HG03103 (cell line): ENCODE results near the gene FAM193A.

Source experiments
- ATAC-seq: cut with Tn5 transposase; IDR thresholded peaks from one replicate; pipeline ENCODE4 v1.9.1; 2021; ENCODE audit warnings: low read depth; ENCODE audit not compliant: unreplicated experiment

The FAM193A gene

GRCh38 chr4:2686379-2687265 is 150.2 kb downstream of the FAM193A start:
- ATAC-seq: no peak

GRCh38 chr4:2688281-2688680 is 151.8 kb downstream of the FAM193A start:
- no peak for ATAC-seq

GRCh38 chr4:2688697-2689096 is 152.2 kb downstream of the FAM193A start:
- no peak for ATAC-seq

GRCh38 chr4:2689114-2689513 is 152.7 kb downstream of the FAM193A start:
- no peak for ATAC-seq

DNA sequence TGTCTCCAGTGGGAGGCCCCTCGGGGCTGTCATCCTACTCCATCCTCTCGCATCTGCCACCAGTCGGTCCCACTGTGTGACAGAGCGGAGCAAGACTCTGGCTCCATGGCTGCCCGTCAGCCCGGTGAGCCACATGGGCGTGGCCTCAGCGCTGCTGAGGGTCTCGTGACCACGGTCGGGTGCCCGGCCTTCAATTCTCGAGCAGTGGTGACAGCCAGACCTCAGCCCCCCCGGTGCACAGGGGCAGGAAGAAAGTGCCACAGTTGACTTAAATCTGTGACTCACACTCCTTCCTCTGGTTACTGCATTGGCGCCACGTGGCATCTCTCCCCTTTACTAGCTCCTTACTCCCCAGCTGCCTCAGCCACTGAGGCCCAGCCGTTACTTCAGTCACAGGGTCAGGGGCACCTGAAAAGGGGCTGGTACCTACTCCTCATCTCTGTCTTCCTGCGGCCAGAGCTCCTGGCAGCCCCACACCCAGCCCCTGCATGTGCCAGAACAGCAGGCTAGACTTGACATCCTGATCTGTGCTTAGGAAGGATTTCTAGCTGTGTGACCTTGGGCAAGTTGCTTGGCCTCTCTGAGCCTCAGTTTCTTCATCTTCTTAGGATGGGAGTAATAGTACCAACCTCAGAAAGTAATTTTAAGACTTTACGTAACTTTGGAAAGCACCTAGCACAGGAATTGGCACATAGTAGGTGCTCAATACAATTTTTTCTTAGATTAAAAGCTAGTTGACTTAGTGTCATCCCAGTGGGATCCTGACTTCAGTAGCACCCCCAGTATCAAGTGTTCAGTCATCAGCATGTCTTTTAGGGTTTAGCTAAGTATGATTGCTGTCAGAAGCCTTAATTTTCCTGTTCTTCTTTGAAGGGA is 153.6 kb downstream of the FAM193A start:
- ATAC-seq: peak; percentile 51

GRCh38 chr4:2691313-2691712 is 154.9 kb downstream of the FAM193A start:
- ATAC-seq: no peak

DNA sequence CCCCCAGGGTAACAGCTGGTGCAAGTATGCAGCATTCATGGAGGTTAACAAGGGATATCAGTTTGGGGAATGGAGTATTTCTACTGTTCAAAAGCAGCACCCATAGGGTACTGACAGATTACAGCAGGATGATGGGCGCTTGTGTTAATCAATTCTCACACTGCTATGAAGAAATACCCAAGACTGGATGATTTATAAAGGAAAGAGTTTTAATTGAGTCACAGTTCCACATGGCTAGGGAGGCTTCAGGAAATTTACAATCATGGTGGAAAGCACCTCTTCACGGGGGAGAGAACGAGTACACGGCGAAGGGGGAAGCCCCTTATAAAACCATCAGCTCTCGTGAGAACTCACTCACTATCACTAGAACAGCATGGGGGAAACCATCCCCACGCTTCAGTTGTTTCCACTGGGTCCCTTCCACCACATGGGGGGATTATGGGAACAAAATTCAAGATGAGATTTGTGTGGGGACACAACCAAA is 155.5 kb downstream of the FAM193A start:
- ATAC-seq: no peak

GRCh38 chr4:2694691-2695090 is 158.2 kb downstream of the FAM193A start:
- ATAC-seq: no peak

DNA sequence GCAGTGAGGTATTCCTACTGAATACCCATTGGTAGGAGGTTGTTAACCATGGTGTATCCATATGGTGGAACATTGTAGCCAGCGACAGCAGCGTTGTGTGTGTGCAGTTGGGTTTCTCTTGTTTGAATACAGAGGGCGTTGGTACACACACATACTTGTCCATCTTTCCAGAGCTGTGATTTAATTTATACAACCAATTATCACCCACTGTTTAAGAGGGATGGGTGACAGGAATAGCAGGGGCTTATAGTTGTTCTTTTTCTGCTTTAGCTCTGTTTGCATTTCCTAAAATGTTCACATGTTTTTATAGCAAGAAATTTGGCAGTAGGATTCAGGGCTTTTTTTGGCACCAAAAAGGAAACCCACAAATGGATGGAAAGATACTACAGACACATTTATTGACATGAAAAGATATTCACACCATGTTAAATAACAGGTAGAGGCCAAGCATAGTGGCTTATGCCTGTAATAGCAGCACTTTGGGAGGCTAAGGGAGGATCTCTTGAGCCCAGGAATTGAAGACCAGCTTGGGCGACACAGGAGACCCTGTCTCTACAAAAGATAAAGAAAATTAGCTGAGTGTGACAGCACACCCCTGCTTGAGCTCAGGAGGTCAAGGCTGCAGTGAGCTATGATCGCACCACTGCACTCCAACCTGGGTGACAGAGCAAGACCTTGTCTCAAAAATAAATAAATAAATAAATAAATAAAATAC is 159.1 kb downstream of the FAM193A start:
- ATAC-seq: no peak

- ATAC-seq: peak; percentile 84
These were observed 160.0 kb downstream of the FAM193A start for GRCh38 chr4:2696423-2696822.

- ATAC-seq: no peak
These were observed 161.6 kb downstream of the FAM193A start for GRCh38 chr4:2697995-2698414.

DNA sequence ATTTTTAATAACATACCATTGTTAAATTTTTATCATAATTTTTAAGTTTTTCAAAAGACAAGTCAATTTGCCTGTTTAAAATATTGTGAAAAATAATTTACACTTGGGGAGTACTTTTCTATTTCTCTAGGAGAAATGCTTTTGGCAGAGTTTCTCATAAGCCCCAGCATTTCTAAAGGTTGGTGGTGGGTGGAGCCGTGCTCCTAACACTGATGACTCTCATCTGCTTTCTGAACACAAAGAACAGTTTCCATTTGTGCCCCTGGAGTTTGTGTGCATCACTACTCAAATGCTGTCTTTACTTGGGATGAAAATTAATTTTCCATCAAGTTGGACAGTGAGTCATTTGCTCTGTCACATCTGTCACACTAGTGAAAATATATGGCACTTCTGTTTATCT is 162.1 kb downstream of the FAM193A start:
- ATAC-seq: no peak

DNA sequence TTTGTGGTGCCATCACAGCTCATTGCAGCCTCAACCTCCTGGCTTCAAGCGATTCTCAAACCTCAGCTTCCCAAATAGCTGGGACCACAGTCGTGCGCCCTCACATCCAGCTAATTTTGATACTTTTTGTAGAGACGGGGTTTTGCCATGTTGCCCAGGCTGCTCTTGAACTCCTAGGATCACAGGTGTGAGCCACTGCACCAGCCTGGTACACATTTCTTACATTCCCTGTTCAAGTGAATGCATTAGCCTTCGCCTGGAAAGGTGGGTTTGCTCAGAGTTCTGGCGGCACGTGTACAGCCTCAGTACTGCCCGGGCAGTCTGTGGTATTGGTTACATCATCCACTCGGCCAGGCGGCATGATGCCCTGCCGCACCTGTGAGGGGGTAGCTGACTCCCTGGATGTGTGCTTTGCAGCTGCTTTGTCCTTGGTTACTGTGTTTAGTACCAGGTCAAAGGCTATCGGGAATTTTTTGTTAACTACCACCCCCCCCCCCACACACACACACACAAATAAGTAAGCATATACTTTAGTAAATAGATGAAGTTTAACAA is 162.6 kb downstream of the FAM193A start:
- ATAC-seq: no peak

- no peak for ATAC-seq
These were observed 163.1 kb downstream of the FAM193A start for GRCh38 chr4:2699534-2699933.

GRCh38 chr4:2700031-2700430 is 163.6 kb downstream of the FAM193A start:
- ATAC-seq: no peak

- no peak for ATAC-seq
These were observed 165.9 kb downstream of the FAM193A start for GRCh38 chr4:2702361-2702760.

- no peak for ATAC-seq
These were observed 166.3 kb downstream of the FAM193A start for GRCh38 chr4:2702770-2703169.

- ATAC-seq: no peak
These were observed 175.9 kb downstream of the FAM193A start for GRCh38 chr4:2712261-2712842.

- ATAC-seq: no peak
These were observed 176.9 kb downstream of the FAM193A start for GRCh38 chr4:2713337-2713736.
